H1 (cell line): ENCODE data around the gene TCEA2. TPM values are rescaled to one million over a fixed set of nuclear protein-coding genes. Genes with fewer than 3 reads are reported as not detected.

Source experiments
- CTCF ChIA-PET: fragments of 300-600 bp; sonication (Branson Sonifier 250); formaldehyde crosslinking; loops from one replicate; lab custom pipeline; 2021; ENCODE audit not compliant: partially characterized antibody; lab: Charles Lee
- POLR2A ChIA-PET: fragments of 300-600 bp; sonication (Branson Sonifier 250); formaldehyde crosslinking; loops from one replicate; lab custom pipeline; 2021; ENCODE audit warnings: inconsistent platforms; ENCODE audit not compliant: partially characterized antibody; lab: Charles Lee
- DNase-seq, 2 experiments: peaks; one replicate each; pipeline versions ENCODE4 v3.0.0 to v3.0.0-alpha.2; 2010 to 2022; ENCODE audit warnings: low spot score in 2 of 2, low read depth in 1 of 2, mixed read lengths in 1 of 2
- FAIRE-seq: peaks from 2 replicates; lab custom pipeline; 2011; peaks lifted over from hg19 to GRCh38; lab: Jason Lieb, UNC
- H2AFZ ChIP-seq: 2 replicates; pipeline ENCODE4 v1.8.1; 2012; ENCODE audit warnings: low read length, inconsistent platforms
- H2AK5ac ChIP-seq: 2 replicates; pipeline ENCODE4 v1.6.1; 2013; ENCODE audit warnings: low read depth, low read length
- H2BK120ac ChIP-seq: replicated peaks from 2 replicates; pipeline ENCODE3; 2013; ENCODE audit warnings: low read depth, low read length, inconsistent platforms
- H2BK12ac ChIP-seq: 2 replicates; pipeline ENCODE4 v1.6.1; 2013; ENCODE audit warnings: low read depth, low read length
- H2BK15ac ChIP-seq: 2 replicates; pipeline ENCODE4 v1.6.1; 2013; ENCODE audit warnings: low read length
- H2BK20ac ChIP-seq: 2 replicates; pipeline ENCODE4 v1.6.1; 2013; ENCODE audit warnings: low read length
- H2BK5ac ChIP-seq: 2 replicates; pipeline ENCODE4 v1.6.1; 2013; ENCODE audit warnings: low read depth, low read length
- H3K14ac ChIP-seq: 2 replicates; pipeline ENCODE4 v1.6.1; 2013; ENCODE audit warnings: inconsistent platforms; ENCODE audit not compliant: insufficient read length
- H3K18ac ChIP-seq: 2 replicates; pipeline ENCODE4 v1.6.1; 2013; ENCODE audit warnings: low read length; ENCODE audit errors: extremely low read depth
- H3K23ac ChIP-seq: 2 replicates; pipeline ENCODE4 v1.6.1; 2013; ENCODE audit warnings: inconsistent platforms; ENCODE audit not compliant: insufficient read length
- H3K23me2 ChIP-seq: 2 replicates; pipeline ENCODE4 v1.6.1; 2013; ENCODE audit warnings: low read depth, low read length
- H3K27ac ChIP-seq: 2 replicates; pipeline ENCODE4 v1.6.1; 2011; ENCODE audit warnings: low read depth, low read length, inconsistent platforms
- H3K27me3 ChIP-seq, 4 experiments: replicated peaks in 1 of 4; 1 replicate in 1 of 4; 2 replicates in 3 of 4; pipeline versions ENCODE4 v1.6.1 to v1.8.1; 2011 to 2013; ENCODE audit warnings: low read length in 3 of 4, mild to moderate bottlenecking in 3 of 4, inconsistent platforms in 2 of 4, mixed read lengths in 2 of 4, moderate library complexity in 1 of 4; ENCODE audit not compliant: control insufficient read depth in 3 of 4, insufficient read depth in 3 of 4; ENCODE audit errors: extremely low read depth in 1 of 4
- H3K36me3 ChIP-seq, 4 experiments: 2 replicates each; pipeline versions ENCODE4 v1.6.1 to v1.8.1; 2011 to 2013; ENCODE audit warnings: mild to moderate bottlenecking in 4 of 4, low read length in 3 of 4, moderate library complexity in 2 of 4, control low read depth in 1 of 4, inconsistent platforms in 1 of 4; ENCODE audit not compliant: insufficient read depth in 4 of 4, control insufficient read depth in 2 of 4
- H3K4ac ChIP-seq: replicated peaks from 2 replicates; pipeline ENCODE3; 2013; ENCODE audit warnings: low read length, low read depth, mixed read lengths, inconsistent platforms; ENCODE audit not compliant: insufficient read length
- H3K4me1 ChIP-seq, 4 experiments: replicated peaks in 1 of 4; 1 replicate in 1 of 4; 2 replicates in 3 of 4; pipeline versions ENCODE4 v1.6.1 to v1.8.1; 2011 to 2013; ENCODE audit warnings: low read length in 3 of 4, inconsistent platforms in 2 of 4, mixed read lengths in 1 of 4; ENCODE audit not compliant: insufficient read depth in 4 of 4, control insufficient read depth in 3 of 4
- H3K4me2 ChIP-seq, 2 experiments: 2 replicates each; pipeline versions ENCODE4 v1.6.1 to v1.8.1; 2011 to 2013; ENCODE audit warnings: low read depth in 2 of 2, low read length in 2 of 2, control low read depth in 1 of 2, inconsistent platforms in 1 of 2, mild to moderate bottlenecking in 1 of 2; ENCODE audit not compliant: insufficient read depth in 1 of 2
- H3K4me3 ChIP-seq, 4 experiments: fragments of 200-600, 300-600 bp in 1 of 4; sonication (generic), shearing (Covaris generic), sonication (Bioruptor Twin) in 1 of 4; 2 replicates each; pipeline versions ENCODE4 v1.5.1 to v1.8.1; 2011 to 2016; ENCODE audit warnings: low read length in 4 of 4, low read depth in 3 of 4, control low read depth in 2 of 4, inconsistent platforms in 2 of 4, mild to moderate bottlenecking in 2 of 4, mixed read lengths in 1 of 4, moderate library complexity in 1 of 4; ENCODE audit not compliant: insufficient read depth in 2 of 4; ENCODE audit errors: extremely low read depth in 1 of 4
- H3K56ac ChIP-seq: replicated peaks from 2 replicates; pipeline ENCODE3; 2013; ENCODE audit warnings: low read depth, mild to moderate bottlenecking, mixed read lengths, low read length, inconsistent platforms; ENCODE audit not compliant: insufficient read length
- H3K79me1 ChIP-seq: 2 replicates; pipeline ENCODE4 v1.6.1; 2013; ENCODE audit warnings: low read depth, low read length, control low read depth
- H3K79me2 ChIP-seq, 2 experiments: 2 replicates each; pipeline versions ENCODE4 v1.6.1 to v1.8.1; 2012 to 2013; ENCODE audit warnings: low read length in 2 of 2, mild to moderate bottlenecking in 2 of 2, inconsistent platforms in 1 of 2; ENCODE audit not compliant: insufficient read depth in 2 of 2, control insufficient read depth in 1 of 2
- H3K9ac ChIP-seq, 4 experiments: replicated peaks in 1 of 4; 1 replicate in 1 of 4; 2 replicates in 3 of 4; pipeline versions ENCODE4 v1.6.1 to v1.8.1; 2011 to 2013; ENCODE audit warnings: low read depth in 3 of 4, low read length in 3 of 4, control low read depth in 2 of 4, mild to moderate bottlenecking in 2 of 4, moderate library complexity in 2 of 4, inconsistent platforms in 1 of 4; ENCODE audit errors: extremely low read depth in 1 of 4
- H3K9me3 ChIP-seq, 2 experiments: 2 replicates each; pipeline versions ENCODE4 v1.6.1 to v1.8.1; 2012 to 2013; ENCODE audit warnings: mild to moderate bottlenecking in 2 of 2, moderate library complexity in 2 of 2, control low read depth in 1 of 2, inconsistent platforms in 1 of 2, low read depth in 1 of 2, low read length in 1 of 2, mixed read lengths in 1 of 2; ENCODE audit not compliant: insufficient read depth in 2 of 2
- H4K20me1 ChIP-seq, 2 experiments: replicated peaks in 1 of 2; 2 replicates each; pipeline versions ENCODE3 to v1.8.1; 2011 to 2013; ENCODE audit warnings: inconsistent platforms in 2 of 2, low read length in 2 of 2, mild to moderate bottlenecking in 1 of 2; ENCODE audit not compliant: insufficient read depth in 2 of 2, control insufficient read depth in 1 of 2
- H4K5ac ChIP-seq: 2 replicates; pipeline ENCODE4 v1.6.1; 2013; ENCODE audit warnings: low read length, low read depth, mixed read lengths, inconsistent platforms; ENCODE audit not compliant: insufficient read length
- H4K8ac ChIP-seq: 2 replicates; pipeline ENCODE4 v1.8.0; 2013; ENCODE audit warnings: mild to moderate bottlenecking, moderate library complexity, low read length, inconsistent platforms; ENCODE audit not compliant: insufficient read depth; ENCODE audit errors: extremely low read depth
- H4K91ac ChIP-seq: replicated peaks from 2 replicates; pipeline ENCODE3; 2013; ENCODE audit warnings: low read length, mixed read lengths, inconsistent platforms; ENCODE audit not compliant: insufficient read length
- GABPA ChIP-seq: IDR thresholded peaks from 2 replicates; pipeline ENCODE4 v1.6.1; 2011; ENCODE audit warnings: mild to moderate bottlenecking, low read length, moderate library complexity, borderline replicate concordance; ENCODE audit not compliant: insufficient read depth
- MAX ChIP-seq: IDR thresholded peaks from 2 replicates; pipeline ENCODE4 v1.6.1; 2012; ENCODE audit warnings: inconsistent platforms
- WGBS, 2 experiments: shearing (Covaris generic) in 1 of 2; methylation state at CpG; one replicate each; pipeline versions ENCODE4 v1.1.6 to v1.1.7; 2013 to 2015; ENCODE audit warnings: low lambda C conversion rate in 2 of 2, mixed read lengths in 2 of 2, inconsistent platforms in 1 of 2, low coverage in 1 of 2, missing lambda C conversion rate in 1 of 2; ENCODE audit not compliant: insufficient replicate concordance in 2 of 2, insufficient coverage in 1 of 2, insufficient read length in 1 of 2; ENCODE audit errors: extremely low coverage in 1 of 2, missing lambda C conversion rate in 1 of 2; 5-methylcytosine and 5-hydroxymethylcytosine counted together
- polyA plus RNA-seq, 7 experiments: library from polyadenylated mRNA; depleted of rRNA in 3 of 7; stranded (reverse) in 5 of 7; unstranded in 2 of 7; fragments of >200 nt in 5 of 7; fragments of 200-250 nt in 2 of 7; gene quantifications; 1 replicate in 5 of 7; 2 replicates in 1 of 7; 4 replicates in 1 of 7; pipeline versions ENCODE4 v1.2.1 to v1.2.3, GENCODE V29; 2011 to 2013; ENCODE audit warnings: missing spikeins in 2 of 7, mixed read lengths in 2 of 7
- total RNA-seq: library from RNA; stranded (reverse); fragmentation: NEBNext Ultra II Directional; extraction: Animal tissue kit (Norgen Biotek cat#: 25700); gene quantifications from 2 replicates; pipeline ENCODE4 v1.2.1, GENCODE V29; 2021

The TCEA2 gene
- total and polyA plus RNA-seq, 2 of the 8 experiments (the other 6 are each of a cell fraction or from before 2014, with no cell fraction given), result 41.4 to 42.3 TPM

GRCh38 chr20:64082820-64083377, 19.9 kb downstream of the TCEA2 start:
- ChIA-PET CTCF (interaction anchor here (0.8 to 13.0 kb wide), 14 partner anchors 10 to 87 kb away, joined by 3 to 144 read pairs (median 6); partner anchors contain the start of genes SOX18 and TCEA2), POLR2A (interaction anchor here (1.3 kb wide), 1 partner anchor 14 kb away, joined by 6 read pairs; no protein-coding TSS in a partner anchor)
- Histone ChIP-seq H3K9ac (no peak overlapping the region), H2BK12ac (peak overlapping the region; percentile 68; the same call in 1 of the 2 replicates), H3K4me1 (peaks cover 0 to 34% (median 20%) of the 10 kb centered on the region in 4 experiments; a peak in 6 of 7 replicates), H3K4ac (peak overlapping the region; percentile 14), H3K27ac (no peak overlapping the region), H2BK15ac (no peak overlapping the region), H3K79me2 (no peaks in the 10 kb centered on the region), H3K4me2 (peak overlapping the region; percentile 88 to 98), H3K23me2 (peaks cover 22% of the 10 kb centered on the region; the same call in 1 of the 2 replicates), H2AK5ac (no peak overlapping the region), H3K56ac (no peak overlapping the region), H4K20me1 (no peaks in the 10 kb centered on the region), H3K9me3 (no peaks in the 10 kb centered on the region), H2AFZ (no peak overlapping the region), H3K23ac (no peak overlapping the region), H3K14ac (no peak overlapping the region), H4K8ac (peak overlapping the region; percentile 63; the same call in 1 of the 2 replicates), H3K36me3 (no peaks in the 10 kb centered on the region), H4K5ac (no peak overlapping the region), H2BK20ac (no peak overlapping the region), H3K4me3 (peak overlapping the region; percentile 8 to 73 (median 32); a peak in 6 of 8 replicates), H3K27me3 (peaks cover 6 to 55% (median 42%) of the 10 kb centered on the region in 4 experiments), H4K91ac (no peak overlapping the region), H2BK5ac (no peak overlapping the region; the same call in 1 of the 2 replicates), H3K18ac (peak overlapping the region; percentile 32; the same call in 1 of the 2 replicates), H3K79me1 (no peaks in the 10 kb centered on the region), H2BK120ac (no peak overlapping the region)
- no peak for DNase-seq
- TF ChIP-seq MAX, result no peak
- no peak for TF ChIP-seq GABPA
- FAIRE-seq, result no peak
- 45% methylated on average over 12 of the region's 13 CpGs; no CpG with 5 or more reads in 1 of the 2 experiments for WGBS, 2 experiments
